Smooth muscle cell (in vitro differentiated cells): Measurements from ENCODE around the gene MPG. TPM values are rescaled to one million over a fixed set of nuclear protein-coding genes. Genes with fewer than 3 reads are reported as not detected.
"Not testable (repeated sequence)": the region's sequence is repeated elsewhere in the genome, so short reads cannot be mapped to it uniquely, and the experiment has no call there.

ENCODE experiments used
- DNase-seq: peaks from one replicate; lab custom pipeline; 2025; ENCODE audit not compliant: unreplicated experiment; lab: John Stamatoyannopoulos, UW
- H2AFZ ChIP-seq: fragments of 200-600 bp; sonication (generic); 2 replicates; pipeline ENCODE4 v1.6.0; 2016; ENCODE audit warnings: antibody characterized with exemption, low read depth, mild to moderate bottlenecking
- H3F3A ChIP-seq: fragments of 200-600 bp; sonication (generic); 2 replicates; pipeline ENCODE4 v1.6.0; 2017; ENCODE audit warnings: antibody characterized with exemption, low read depth
- H3K27ac ChIP-seq: fragments of 200-600 bp; sonication (generic); 2 replicates; pipeline ENCODE4 v1.5.1; 2016; ENCODE audit warnings: low read depth, mild to moderate bottlenecking
- H3K27me3 ChIP-seq: fragments of 200-600 bp; sonication (generic); 2 replicates; pipeline ENCODE4 v1.6.1; 2016; ENCODE audit warnings: low read depth, mild to moderate bottlenecking
- H3K36me3 ChIP-seq: fragments of 200-600 bp; sonication (generic); 2 replicates; pipeline ENCODE4 v1.5.1; 2016; ENCODE audit warnings: low read depth
- H3K4me1 ChIP-seq: fragments of 200-600 bp; sonication (generic); 2 replicates; pipeline ENCODE4 v1.5.1; 2016; ENCODE audit warnings: low read depth
- H3K4me2 ChIP-seq: fragments of 200-600 bp; sonication (generic); 2 replicates; pipeline ENCODE4 v1.6.0; 2016; ENCODE audit warnings: mild to moderate bottlenecking
- H3K4me3 ChIP-seq: fragments of 200-600 bp; sonication (generic); 2 replicates; pipeline ENCODE4 v1.5.1; 2016; ENCODE audit warnings: mild to moderate bottlenecking
- H3K79me2 ChIP-seq: fragments of 200-600 bp; sonication (generic); 2 replicates; pipeline ENCODE4 v1.6.0; 2016; ENCODE audit warnings: low read depth, mild to moderate bottlenecking
- H3K9ac ChIP-seq: fragments of 200-600 bp; sonication (generic); 2 replicates; pipeline ENCODE4 v1.6.0; 2016; ENCODE audit warnings: low read depth
- H3K9me3 ChIP-seq: fragments of 200-600 bp; sonication (generic); replicated peaks from 2 replicates; pipeline ENCODE4 v1.5.1; 2016; ENCODE audit warnings: low read depth
- H4K20me1 ChIP-seq: fragments of 200-600 bp; sonication (generic); 2 replicates; pipeline ENCODE4 v1.6.0; 2016; ENCODE audit warnings: low read depth
- CTCF ChIP-seq: fragments of 200-600 bp; sonication (generic); IDR thresholded peaks from 2 replicates; pipeline ENCODE4 v1.5.1; 2017; ENCODE audit warnings: borderline replicate concordance, mild to moderate bottlenecking, antibody characterized with exemption; ENCODE audit not compliant: insufficient read depth, poor library complexity, severe bottlenecking
- WGBS: methylation state at CpG from one replicate; pipeline ENCODE4 v1.1.7; 2016; ENCODE audit warnings: low lambda C conversion rate; 5-methylcytosine and 5-hydroxymethylcytosine counted together
- polyA plus RNA-seq: library from polyadenylated mRNA; unstranded; fragments of >200 nt; fragmentation: Nextera tagmentation; extraction: Ambion mirVana; gene quantifications from 2 replicates; pipeline ENCODE4 v1.2.1, GENCODE V29; 2016
- total RNA-seq: library from RNA; depleted of rRNA; stranded (reverse); fragments of >200 nt; gene quantifications from 2 replicates; pipeline ENCODE4 v1.2.3, GENCODE V29; 2014

MPG gene
- total and polyA plus RNA-seq, 2 experiments from 2014 or later: 84.7 to 120 TPM

- Histone ChIP-seq H4K20me1 (no peaks in the 10 kb centered on the region), H3K4me3 (no peak overlapping the region), H3K27me3 (no peaks in the 10 kb centered on the region), H3K36me3 (no peaks in the 10 kb centered on the region), H3K79me2 (no peaks in the 10 kb centered on the region), H2AFZ (no peak overlapping the region), H3F3A (no peaks in the 10 kb centered on the region), H3K27ac (no peak overlapping the region), H3K9ac (no peak overlapping the region), H3K9me3 (no peaks in the 10 kb centered on the region), H3K4me2 (no peak overlapping the region), H3K4me1 (no peaks in the 10 kb centered on the region)
- 95% methylated on average over 8 of the region's 8 CpGs for WGBS
- no peak for TF ChIP-seq CTCF
- no peak for DNase-seq
Observed at GRCh38 chr16:44655-45054, 33.4 kb upstream of the MPG start.

GRCh38 chr16:45454-45853, 32.6 kb upstream of the MPG start:
- H3F3A ChIP-seq: no peaks in the 10 kb centered on the region
- no peak overlapping the region for H3K9ac ChIP-seq
- no peaks in the 10 kb centered on the region for H3K79me2 ChIP-seq
- H3K4me3 ChIP-seq: no peak overlapping the region
- H4K20me1 ChIP-seq: no peaks in the 10 kb centered on the region
- DNase-seq: no peak
- no peak for TF ChIP-seq CTCF
- H2AFZ ChIP-seq: no peak overlapping the region
- H3K36me3 ChIP-seq: no peaks in the 10 kb centered on the region
- H3K27me3 ChIP-seq: no peaks in the 10 kb centered on the region
- no peak overlapping the region for H3K27ac ChIP-seq
- H3K9me3 ChIP-seq: no peaks in the 10 kb centered on the region
- no peaks in the 10 kb centered on the region for H3K4me1 ChIP-seq
- WGBS: 91% methylated on average over 5 of the region's 5 CpGs
- H3K4me2 ChIP-seq: no peak overlapping the region

- H4K20me1 ChIP-seq, H3K9ac ChIP-seq, H3K9me3 ChIP-seq, H3F3A ChIP-seq, H2AFZ ChIP-seq, H3K4me2 ChIP-seq, H3K4me1 ChIP-seq, H3K27ac ChIP-seq, H3K27me3 ChIP-seq, H3K36me3 ChIP-seq, H3K4me3 ChIP-seq, H3K79me2 ChIP-seq, DNase-seq: not testable (repeated sequence)
- WGBS: 96% methylated on average over 7 of the region's 7 CpGs
Observed at GRCh38 chr16:46510-46909, 31.5 kb upstream of the MPG start.

GRCh38 chr16:47234-47633, 30.8 kb upstream of the MPG start:
- Histone ChIP-seq H3K27me3 (no peaks in the 10 kb centered on the region), H3K79me2 (peaks cover 3% of the 10 kb centered on the region), H2AFZ (no peak overlapping the region), H3K4me2 (no peak overlapping the region), H3K27ac (no peak overlapping the region), H3K9ac (no peak overlapping the region), H3K36me3 (no peaks in the 10 kb centered on the region), H3K4me1 (no peaks in the 10 kb centered on the region), H3F3A (no peaks in the 10 kb centered on the region), H3K9me3 (no peaks in the 10 kb centered on the region), H4K20me1 (peaks cover 3% of the 10 kb centered on the region), H3K4me3 (no peak overlapping the region)
- TF ChIP-seq CTCF: no peak
- no peak for DNase-seq
- 93% methylated on average over 7 of the region's 7 CpGs for WGBS
